HepG2 (cell line): ENCODE results near the gene GRIK3.

Source experiments
- MBD4 ChIP-seq: IDR thresholded peaks from 2 replicates; pipeline ENCODE4 v1.6.1; 2012; ENCODE audit warnings: low read length, inconsistent platforms, borderline replicate concordance
- MEIS2 ChIP-seq: sonication (generic); formaldehyde crosslinking; IDR thresholded peaks from 2 replicates; pipeline ENCODE4 v1.9.0; 2021; ENCODE audit warnings: mild to moderate bottlenecking, missing genetic modification reagents
- PHF8 ChIP-seq: sonication (generic); formaldehyde crosslinking; IDR thresholded peaks from 2 replicates; pipeline ENCODE4 v1.5.0; 2020; ENCODE audit warnings: missing genetic modification reagents
- POLR2A ChIP-seq, 2 experiments: IDR thresholded peaks; 2 replicates each; pipeline ENCODE4 v1.6.1; 2011; ENCODE audit warnings: low read depth in 2 of 2, low read length in 2 of 2, mild to moderate bottlenecking in 1 of 2, moderate library complexity in 1 of 2; ENCODE audit not compliant: insufficient read depth in 1 of 2
- RFX5 ChIP-seq: IDR thresholded peaks from 2 replicates; pipeline ENCODE4 v1.6.1; 2011; ENCODE audit warnings: low read depth, low read length, improper control_type of control experiment
- ZNF567 ChIP-seq: sonication (generic); formaldehyde crosslinking; IDR thresholded peaks from 2 replicates; pipeline ENCODE4 v1.8.1; 2023; ENCODE audit warnings: mild to moderate bottlenecking, missing genetic modification reagents, borderline replicate concordance
- TF ChIP-seq, protein P1 (sequence below): sonication (generic); formaldehyde crosslinking; IDR thresholded peaks from 2 replicates; pipeline ENCODE4 v1.4.0; 2020; ENCODE audit warnings: missing genetic modification reagents
- TF ChIP-seq, protein P2 (sequence below): sonication (generic); formaldehyde crosslinking; IDR thresholded peaks from 2 replicates; pipeline ENCODE4 v1.4.0; 2020; ENCODE audit warnings: missing genetic modification reagents
- TF ChIP-seq, protein P3 (sequence below): IDR thresholded peaks from 2 replicates; pipeline ENCODE4 v1.6.1; 2016; ENCODE audit warnings: mild to moderate bottlenecking

DNA sequence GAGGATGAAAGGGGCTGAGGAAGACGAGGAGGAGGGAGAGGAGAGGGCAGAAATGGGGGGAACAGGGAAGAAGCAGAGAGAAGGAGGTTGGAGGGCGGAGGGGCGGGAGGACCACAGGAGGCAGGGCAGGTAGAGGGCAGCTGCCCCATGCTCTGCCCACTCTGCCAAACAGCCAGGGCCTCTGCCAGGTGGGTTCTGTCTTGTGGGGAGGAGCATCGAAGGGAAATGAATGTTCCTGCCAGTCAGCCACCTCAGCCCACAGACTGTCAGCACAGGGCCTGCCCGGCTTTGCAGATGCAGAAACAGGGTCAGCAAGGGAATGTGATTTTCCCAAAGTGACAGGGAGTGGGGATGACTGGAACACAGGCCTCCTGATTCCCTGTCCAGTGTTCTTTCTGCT is 82.6 kb downstream of the GRIK3 start:
- TF ChIP-seq POLR2A (IDR thresholded peaks at IDR 0.05; ENCODE audit: insufficient read depth in 1 of 2, low read depth in 2 of 2, low read length in 2 of 2) (no peak), RFX5 (no peak), PHF8 (no peak), ZNF567 (no peak), MBD4 (no peak), MEIS2 (CRISPR knock-in tag) (no peak)
- TF ChIP-seq, protein P1, sequence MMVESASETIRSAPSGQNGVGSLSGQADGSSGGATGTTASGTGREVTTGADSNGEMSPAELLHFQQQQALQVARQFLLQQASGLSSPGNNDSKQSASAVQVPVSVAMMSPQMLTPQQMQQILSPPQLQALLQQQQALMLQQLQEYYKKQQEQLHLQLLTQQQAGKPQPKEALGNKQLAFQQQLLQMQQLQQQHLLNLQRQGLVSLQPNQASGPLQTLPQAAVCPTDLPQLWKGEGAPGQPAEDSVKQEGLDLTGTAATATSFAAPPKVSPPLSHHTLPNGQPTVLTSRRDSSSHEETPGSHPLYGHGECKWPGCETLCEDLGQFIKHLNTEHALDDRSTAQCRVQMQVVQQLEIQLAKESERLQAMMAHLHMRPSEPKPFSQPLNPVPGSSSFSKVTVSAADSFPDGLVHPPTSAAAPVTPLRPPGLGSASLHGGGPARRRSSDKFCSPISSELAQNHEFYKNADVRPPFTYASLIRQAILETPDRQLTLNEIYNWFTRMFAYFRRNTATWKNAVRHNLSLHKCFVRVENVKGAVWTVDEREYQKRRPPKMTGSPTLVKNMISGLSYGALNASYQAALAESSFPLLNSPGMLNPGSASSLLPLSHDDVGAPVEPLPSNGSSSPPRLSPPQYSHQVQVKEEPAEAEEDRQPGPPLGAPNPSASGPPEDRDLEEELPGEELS (CRISPR knock-in tag), result no peak
- TF ChIP-seq, protein P2, sequence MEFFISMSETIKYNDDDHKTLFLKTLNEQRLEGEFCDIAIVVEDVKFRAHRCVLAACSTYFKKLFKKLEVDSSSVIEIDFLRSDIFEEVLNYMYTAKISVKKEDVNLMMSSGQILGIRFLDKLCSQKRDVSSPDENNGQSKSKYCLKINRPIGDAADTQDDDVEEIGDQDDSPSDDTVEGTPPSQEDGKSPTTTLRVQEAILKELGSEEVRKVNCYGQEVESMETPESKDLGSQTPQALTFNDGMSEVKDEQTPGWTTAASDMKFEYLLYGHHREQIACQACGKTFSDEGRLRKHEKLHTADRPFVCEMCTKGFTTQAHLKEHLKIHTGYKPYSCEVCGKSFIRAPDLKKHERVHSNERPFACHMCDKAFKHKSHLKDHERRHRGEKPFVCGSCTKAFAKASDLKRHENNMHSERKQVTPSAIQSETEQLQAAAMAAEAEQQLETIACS, result no peak
- TF ChIP-seq, protein P3, sequence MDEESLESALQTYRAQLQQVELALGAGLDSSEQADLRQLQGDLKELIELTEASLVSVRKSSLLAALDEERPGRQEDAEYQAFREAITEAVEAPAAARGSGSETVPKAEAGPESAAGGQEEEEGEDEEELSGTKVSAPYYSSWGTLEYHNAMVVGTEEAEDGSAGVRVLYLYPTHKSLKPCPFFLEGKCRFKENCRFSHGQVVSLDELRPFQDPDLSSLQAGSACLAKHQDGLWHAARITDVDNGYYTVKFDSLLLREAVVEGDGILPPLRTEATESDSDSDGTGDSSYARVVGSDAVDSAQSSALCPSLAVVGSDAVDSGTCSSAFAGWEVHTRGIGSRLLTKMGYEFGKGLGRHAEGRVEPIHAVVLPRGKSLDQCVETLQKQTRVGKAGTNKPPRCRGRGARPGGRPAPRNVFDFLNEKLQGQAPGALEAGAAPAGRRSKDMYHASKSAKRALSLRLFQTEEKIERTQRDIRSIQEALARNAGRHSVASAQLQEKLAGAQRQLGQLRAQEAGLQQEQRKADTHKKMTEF (CRISPR knock-in tag), result no peak
